ENCODE results near the gene CKAP5.

Gene CKAP5

GRCh38 chr11:46877580-46877979 lies 31.5 kb upstream of the CKAP5 start:
- Histone ChIP-seq H3K4me2 (ENCODE audit: low read length) (no peak overlapping the region), H4K20me1 (ENCODE audit: control insufficient read depth, insufficient read depth, low read depth, low read length) (no peaks in the 10 kb centered on the region; the same call in 1 of the 2 replicates), H3K9me3 (ENCODE audit: control insufficient read depth, insufficient read depth, low read length) (no peaks in the 10 kb centered on the region), H3F3A (ENCODE audit: control insufficient read depth, insufficient read depth) (no peaks in the 10 kb centered on the region), H3K36me3 (ENCODE audit: control insufficient read depth, low read length) (peaks cover 19% of the 10 kb centered on the region; the same call in 1 of the 2 replicates), H3K4me3 (ENCODE audit: low read length) (no peak overlapping the region), H3K79me2 (ENCODE audit: control insufficient read depth, low read length) (no peaks in the 10 kb centered on the region), H3K9me2 (replicated peaks; ENCODE audit: control insufficient read depth, low read length) (no peaks in the 10 kb centered on the region), H3K27me3 (ENCODE audit: control insufficient read depth, low read length) (no peaks in the 10 kb centered on the region), H3K27ac (ENCODE audit: low read depth, low read length) (no peak overlapping the region), H3K4me1 (ENCODE audit: control insufficient read depth, low read length) (no peaks in the 10 kb centered on the region)
- TF ChIP-seq EZH2phosphoT487 (IDR thresholded peaks at IDR 0.05; ENCODE audit: borderline replicate concordance, low read length), result no peak
- no peak for TF ChIP-seq CTCF (IDR thresholded peaks at IDR 0.05; ENCODE audit: low read depth, low read length, poor library complexity, severe bottlenecking)

GRCh38 chr11:46876471-46876870 lies 30.4 kb upstream of the CKAP5 start:
- no peak overlapping the region for H3K4me3 ChIP-seq (ENCODE audit: low read length)

GRCh38 chr11:46874586-46874985 lies 28.5 kb upstream of the CKAP5 start:
- Histone ChIP-seq H3K4me2 (ENCODE audit: low read length) (no peak overlapping the region), H3F3A (ENCODE audit: control insufficient read depth, insufficient read depth) (no peaks in the 10 kb centered on the region), H3K27me3 (ENCODE audit: control insufficient read depth, low read length) (no peaks in the 10 kb centered on the region), H3K9me2 (replicated peaks; ENCODE audit: control insufficient read depth, low read length) (no peaks in the 10 kb centered on the region), H3K27ac (ENCODE audit: low read depth, low read length) (no peak overlapping the region), H3K4me3 (ENCODE audit: low read length) (no peak overlapping the region), H3K4me1 (ENCODE audit: control insufficient read depth, low read length) (no peaks in the 10 kb centered on the region), H3K36me3 (ENCODE audit: control insufficient read depth, low read length) (peaks cover 19% of the 10 kb centered on the region; the same call in 1 of the 2 replicates), H3K79me2 (ENCODE audit: control insufficient read depth, low read length) (no peaks in the 10 kb centered on the region), H3K9me3 (ENCODE audit: control insufficient read depth, insufficient read depth, low read length) (no peaks in the 10 kb centered on the region), H4K20me1 (ENCODE audit: control insufficient read depth, insufficient read depth, low read depth, low read length) (no peaks in the 10 kb centered on the region; the same call in 1 of the 2 replicates)
- no peak for TF ChIP-seq CTCF (IDR thresholded peaks at IDR 0.05; ENCODE audit: low read depth, low read length, poor library complexity, severe bottlenecking)
- no peak for TF ChIP-seq EZH2phosphoT487 (IDR thresholded peaks at IDR 0.05; ENCODE audit: borderline replicate concordance, low read length)

More at GRCh38 chr11:46876471-46876870, 30.4 kb upstream of the CKAP5 start:
- no peak for TF ChIP-seq CTCF (IDR thresholded peaks at IDR 0.05; ENCODE audit: low read depth, low read length, poor library complexity, severe bottlenecking)
- no peak for TF ChIP-seq EZH2phosphoT487 (IDR thresholded peaks at IDR 0.05; ENCODE audit: borderline replicate concordance, low read length)
- no peaks in the 10 kb centered on the region for H3K9me3 ChIP-seq (ENCODE audit: control insufficient read depth, insufficient read depth, low read length)
- H3K27ac ChIP-seq (ENCODE audit: low read depth, low read length), result no peak overlapping the region
- H3K79me2 ChIP-seq (ENCODE audit: control insufficient read depth, low read length), result no peaks in the 10 kb centered on the region
- no peak overlapping the region for H3K4me2 ChIP-seq (ENCODE audit: low read length)
- H3F3A ChIP-seq (ENCODE audit: control insufficient read depth, insufficient read depth), result no peaks in the 10 kb centered on the region
- no peaks in the 10 kb centered on the region for H3K9me2 ChIP-seq (replicated peaks; ENCODE audit: control insufficient read depth, low read length)
- H3K27me3 ChIP-seq (ENCODE audit: control insufficient read depth, low read length), result no peaks in the 10 kb centered on the region
- H3K4me1 ChIP-seq (ENCODE audit: control insufficient read depth, low read length), result no peaks in the 10 kb centered on the region
- H3K36me3 ChIP-seq (ENCODE audit: control insufficient read depth, low read length), result peaks cover 19% of the 10 kb centered on the region; the same call in 1 of the 2 replicates
- no peaks in the 10 kb centered on the region; the same call in 1 of the 2 replicates for H4K20me1 ChIP-seq (ENCODE audit: control insufficient read depth, insufficient read depth, low read depth, low read length)

Data from DOHH2 (cell line).